KBM-7 (cell line): ENCODE data around the gene RAPGEF3.

Source experiments
- DNase-seq: peaks from one replicate; pipeline ENCODE4 v3.0.0-alpha.2; 2015
- in situ Hi-C: fragments of 300-500 bp; cut with MboI; formaldehyde crosslinking; loops from 2 replicates; pipeline ENCODE4 v1.14.3; 2020; ENCODE audit warnings: low sequenced_read_pairs, low pct_unique_long_range_greater_than_20kb, mixed read lengths

The RAPGEF3 gene

DNA sequence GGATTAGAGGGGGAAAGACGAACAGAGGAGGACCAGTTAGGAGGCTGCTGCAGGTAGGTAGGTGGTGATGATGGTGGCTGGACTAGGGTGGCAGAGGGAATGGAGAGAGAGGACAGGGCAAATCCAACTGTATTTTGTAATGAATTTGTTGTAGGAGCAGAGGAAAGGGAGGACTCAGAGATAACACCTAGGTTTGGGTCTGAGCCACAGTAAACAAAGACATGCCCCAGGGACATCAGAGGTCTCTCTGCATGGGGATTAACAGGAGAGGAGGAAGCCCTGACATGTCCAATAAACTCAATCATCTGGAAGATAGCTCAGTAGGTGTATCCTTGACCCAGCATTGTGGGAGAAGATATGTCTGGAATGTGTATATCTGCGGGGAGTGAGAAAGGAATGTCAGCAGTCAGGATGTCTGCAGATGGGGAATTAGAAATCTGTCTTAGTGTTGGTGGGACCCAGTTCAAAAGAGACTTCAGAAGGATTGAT is 9.7 kb upstream of the RAPGEF3 start:
- DNase-seq, result no peak
- in situ Hi-C loops, result no loop called here

DNA sequence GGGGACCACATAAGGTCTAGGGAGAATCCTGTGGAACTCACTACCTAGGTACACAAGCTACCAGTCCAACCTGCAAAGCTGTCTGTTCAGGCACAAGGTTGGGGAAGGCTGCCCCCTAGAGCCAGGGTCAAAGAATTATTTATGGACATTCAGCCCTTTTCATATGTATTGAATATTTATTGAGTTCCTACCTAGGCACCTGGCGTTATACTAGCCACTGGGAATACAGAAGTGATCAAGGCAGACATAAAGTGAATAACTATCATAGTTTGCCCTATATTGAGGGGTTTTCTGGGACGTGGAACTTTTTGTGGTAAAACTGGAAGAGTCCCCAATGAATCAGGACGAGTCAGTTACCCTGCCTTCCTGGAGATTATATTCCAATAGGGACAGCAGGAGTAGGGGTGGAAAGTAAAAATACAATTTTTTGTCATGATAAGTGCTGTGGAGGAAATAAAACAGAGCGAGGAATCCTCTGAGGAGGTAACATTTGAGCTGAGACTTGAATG is 8.6 kb upstream of the RAPGEF3 start:
- in situ Hi-C loops, result no loop called here
- no peak for DNase-seq

DNA sequence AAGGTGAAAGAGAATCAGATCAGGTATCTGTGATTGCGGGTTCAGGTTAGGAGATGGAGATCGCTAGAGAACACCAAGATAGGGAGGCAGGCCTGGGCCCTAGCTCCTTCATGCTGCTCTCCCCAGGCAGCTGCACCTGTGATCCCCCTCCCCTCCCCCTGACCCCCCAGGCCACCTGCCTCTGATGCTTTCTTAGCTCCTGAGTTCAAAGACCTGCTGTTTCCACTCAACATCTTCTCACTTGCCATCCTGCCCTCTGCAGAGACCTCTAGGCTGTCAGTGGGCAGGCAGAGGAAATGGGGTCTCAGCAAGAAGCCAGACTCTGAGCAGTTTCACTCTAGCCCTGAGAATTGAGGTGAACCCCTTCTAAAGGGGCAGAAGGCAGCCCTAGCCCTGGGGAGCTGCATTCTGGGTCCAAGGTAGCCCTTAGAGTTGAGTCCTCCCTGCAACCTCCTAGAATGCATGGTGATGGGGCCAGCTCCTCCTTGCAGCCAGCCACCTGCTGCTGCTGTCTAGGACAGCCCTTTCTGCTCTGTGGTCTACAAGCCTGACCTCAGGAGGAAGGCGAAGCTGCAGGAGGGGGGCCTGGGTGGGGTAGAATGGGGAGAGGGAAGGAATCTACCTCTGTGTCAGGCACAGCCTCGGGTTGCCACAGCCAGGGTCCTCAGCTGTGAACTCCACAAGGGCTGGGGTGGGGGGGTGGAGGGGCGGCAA is 8.0 kb upstream of the RAPGEF3 start:
- in situ Hi-C loops, result no loop called here
- DNase-seq, result no peak

DNA sequence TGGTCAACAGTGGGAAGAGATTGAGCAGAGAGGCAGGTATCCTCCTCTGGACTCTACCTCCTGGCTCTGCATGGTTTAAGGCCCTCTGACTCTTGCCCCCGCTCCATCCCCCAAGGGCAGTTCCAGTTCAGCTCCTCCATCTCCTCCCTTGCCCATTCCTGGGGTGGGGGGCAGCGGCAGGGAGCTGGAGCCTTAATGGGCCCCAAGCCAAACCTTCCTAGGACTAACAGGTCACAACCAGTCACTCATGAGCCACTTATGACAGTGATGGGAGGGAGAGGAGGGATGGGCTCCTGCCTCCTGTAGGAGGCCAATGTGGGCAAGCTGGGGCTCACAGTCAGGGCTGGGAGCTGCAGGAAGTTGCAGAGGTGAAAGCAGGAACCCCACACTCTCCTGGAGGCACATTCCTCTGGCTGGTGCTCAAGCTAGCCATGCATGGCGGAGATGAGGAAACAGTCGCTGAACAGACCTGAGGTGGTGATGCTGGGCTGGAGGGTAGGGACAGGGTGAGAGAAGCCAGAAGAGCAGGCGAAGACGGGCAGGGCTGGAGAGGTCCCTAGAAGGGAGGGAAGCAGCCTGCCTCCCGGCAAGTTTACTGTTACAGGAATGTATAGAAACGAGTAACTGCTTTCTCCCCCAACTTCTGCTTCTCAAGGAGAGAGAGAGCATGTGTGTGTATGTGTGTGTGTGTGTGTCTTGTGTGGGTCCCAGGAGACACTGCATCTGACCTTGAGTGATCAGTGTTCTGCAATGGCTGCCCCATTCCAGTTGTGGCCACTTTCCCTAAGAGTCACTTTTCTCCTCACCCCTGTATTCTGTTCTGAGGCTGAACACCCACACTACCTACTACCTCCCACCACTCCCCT is 5.0 kb upstream of the RAPGEF3 start:
- in situ Hi-C loops, result no loop called here
- DNase-seq, result peak; percentile 61

DNA sequence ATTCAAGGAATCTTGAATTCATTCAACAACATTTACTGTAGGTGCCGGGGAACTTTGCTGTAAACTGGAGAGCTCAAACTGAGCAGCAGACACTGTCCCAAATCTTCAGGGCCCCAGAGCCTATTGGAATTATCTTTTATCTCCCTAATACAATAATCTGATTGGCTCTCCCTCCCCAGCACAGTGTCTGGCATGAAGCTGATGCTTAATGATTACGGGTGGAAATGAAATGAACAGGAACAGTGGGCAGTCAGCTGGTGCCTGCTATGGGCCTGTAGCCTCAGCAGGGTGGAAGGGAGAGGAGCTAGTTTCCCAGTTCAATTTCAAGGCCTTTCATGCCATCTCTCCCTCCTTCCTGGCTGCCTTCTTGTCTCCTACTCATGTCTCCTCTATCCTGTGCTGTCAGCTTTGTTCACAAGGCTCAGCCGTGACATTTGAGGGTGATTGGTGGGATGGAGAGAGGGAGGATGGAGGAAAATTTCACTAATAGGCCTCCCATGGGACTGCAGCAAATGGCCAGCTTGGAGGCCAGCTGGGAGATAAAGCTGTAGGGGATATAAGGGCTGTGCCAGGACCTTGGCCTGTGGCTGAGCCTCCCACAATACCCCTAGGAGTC is 4.3 kb upstream of the RAPGEF3 start:
- in situ Hi-C loops, result no loop called here
- DNase-seq, result no peak

DNA sequence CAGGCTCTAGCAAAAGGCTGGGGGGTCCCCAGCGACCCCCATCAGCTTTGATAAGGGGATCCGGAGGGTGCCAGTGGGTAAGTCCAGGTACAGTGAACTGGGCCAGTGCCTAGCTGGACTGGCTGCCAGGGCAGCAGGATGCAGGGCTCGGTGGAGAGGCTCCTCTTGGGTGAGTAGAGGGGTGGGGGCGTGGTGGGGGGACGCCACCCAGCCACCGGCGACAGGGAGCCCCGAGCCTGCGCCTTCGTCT is 171 bp downstream of the RAPGEF3 start:
- DNase-seq, result no peak
- in situ Hi-C loops, result no loop called here

DNA sequence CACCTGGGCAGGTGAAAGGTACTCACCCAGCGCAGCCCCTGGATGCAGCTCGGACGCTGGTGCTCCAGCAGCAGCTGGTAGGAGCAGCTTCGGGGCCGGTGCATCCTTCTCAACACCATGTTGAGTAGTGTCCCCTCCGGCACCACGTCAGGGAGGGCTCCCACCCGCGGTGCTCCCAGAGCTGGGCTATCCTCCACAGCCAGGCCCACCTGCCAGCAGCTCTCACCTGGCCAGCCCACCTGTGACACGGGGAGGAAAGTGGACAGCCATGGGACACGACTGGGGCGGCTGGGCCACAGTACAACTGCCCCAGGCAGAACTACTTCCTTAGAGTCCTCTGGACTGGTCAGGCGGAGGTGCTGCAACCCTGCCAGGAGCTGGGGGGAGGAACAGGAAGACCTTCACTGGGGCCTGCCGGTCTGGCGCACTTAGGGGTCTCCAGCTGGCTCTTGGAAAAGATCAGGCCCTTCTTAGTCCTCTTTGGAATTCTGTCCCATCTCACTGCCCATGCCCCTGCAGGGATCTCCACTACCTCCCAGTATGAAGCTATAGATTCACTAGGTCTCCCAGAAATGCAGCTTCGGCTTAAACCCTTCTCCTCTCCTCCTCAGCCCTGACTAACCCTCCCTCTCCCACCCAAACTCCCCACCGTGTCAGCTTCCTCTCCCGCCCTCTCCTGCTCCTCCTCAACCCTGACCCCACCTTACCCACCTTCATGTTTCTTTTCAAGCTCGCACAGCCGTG is 668 bp downstream of the RAPGEF3 start:
- in situ Hi-C loops, result no loop called here
- DNase-seq, result no peak

DNA sequence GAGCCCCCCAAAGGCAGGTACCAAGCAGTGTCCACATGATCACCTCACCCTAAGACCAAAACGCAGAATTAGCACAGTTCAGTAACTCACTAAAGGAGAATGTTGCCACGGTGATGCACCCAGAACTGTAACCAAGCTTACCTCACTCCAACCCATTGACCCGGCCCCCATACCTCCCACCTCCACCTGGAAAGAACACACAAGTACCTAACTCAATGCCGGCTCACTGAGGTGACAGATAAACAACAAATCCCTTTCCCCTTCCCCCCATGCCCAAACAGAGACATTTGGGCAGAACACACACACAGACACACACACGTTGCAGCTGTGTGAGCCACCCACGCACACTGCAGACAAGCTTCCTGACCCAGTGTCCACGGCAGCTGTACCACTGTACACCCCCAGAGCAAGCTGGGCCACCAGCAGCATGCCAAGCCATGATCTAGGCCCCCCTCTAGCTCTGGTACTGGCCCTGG is 1.3 kb downstream of the RAPGEF3 start:
- in situ Hi-C loops, result no loop called here
- DNase-seq, result no peak

DNA sequence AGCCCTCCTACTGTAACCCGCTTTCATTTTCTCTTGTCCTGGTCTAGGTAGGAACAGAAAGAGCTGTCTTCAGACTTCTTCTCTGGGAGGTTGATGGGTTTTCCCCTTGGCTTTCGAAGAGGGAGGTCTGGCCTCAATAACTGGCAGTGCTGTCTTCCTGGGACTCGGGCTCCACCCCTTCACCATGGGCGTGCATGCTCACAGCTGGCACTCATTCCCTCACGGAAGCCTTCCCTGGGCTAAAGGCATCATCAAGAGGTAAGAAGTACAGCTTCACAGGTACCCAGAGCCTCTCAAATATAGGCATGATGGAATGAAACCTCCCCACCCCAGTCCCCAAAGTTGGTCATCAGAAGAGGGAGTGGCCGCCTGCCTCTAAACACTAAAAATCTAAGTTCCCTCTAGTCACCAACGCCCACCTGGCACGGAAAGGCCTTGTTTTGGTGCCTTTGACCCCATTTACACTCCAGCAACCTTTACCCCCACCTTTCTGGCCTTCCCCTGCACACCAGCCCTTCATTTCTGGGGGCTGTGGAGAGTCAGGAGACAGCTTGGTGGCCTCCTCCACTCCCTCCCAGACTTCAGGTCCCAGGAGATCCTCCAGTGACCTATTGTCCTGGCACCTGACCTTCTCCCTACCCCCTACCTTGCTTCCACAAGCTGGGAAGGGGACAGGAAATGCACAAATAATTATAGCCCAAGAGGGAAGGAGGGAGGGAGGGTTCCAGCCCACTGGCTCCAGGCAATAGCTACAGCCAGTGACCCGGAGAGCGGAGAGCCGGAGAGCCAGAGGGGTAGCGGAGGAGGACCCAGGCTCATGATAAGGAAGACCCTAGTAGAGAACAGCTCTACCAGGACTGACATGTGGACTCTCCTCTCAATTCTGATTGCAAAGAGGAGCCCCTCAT is 2.8 kb downstream of the RAPGEF3 start:
- in situ Hi-C loops, result no loop called here
- no peak for DNase-seq

DNA sequence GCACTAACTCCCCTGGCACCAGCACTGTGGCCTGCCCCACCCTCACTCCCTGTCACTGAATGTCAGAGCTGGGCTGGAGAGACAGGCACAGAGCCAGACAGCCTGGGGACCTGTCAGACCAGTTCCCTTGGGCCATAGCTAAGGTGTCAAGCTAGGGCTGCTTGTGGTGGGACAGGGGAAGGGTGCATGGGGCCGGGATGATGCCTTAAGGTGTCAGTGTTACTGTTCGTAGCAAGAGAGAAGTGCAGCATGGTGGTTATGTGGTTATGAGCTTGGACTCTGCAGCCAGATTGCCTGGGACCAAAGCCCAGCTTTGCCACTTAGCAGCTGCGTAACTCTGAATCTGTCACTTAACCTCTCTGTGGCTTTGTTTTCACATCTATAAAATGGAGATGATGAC is 3.8 kb downstream of the RAPGEF3 start:
- DNase-seq, result no peak
- in situ Hi-C loops, result no loop called here

DNA sequence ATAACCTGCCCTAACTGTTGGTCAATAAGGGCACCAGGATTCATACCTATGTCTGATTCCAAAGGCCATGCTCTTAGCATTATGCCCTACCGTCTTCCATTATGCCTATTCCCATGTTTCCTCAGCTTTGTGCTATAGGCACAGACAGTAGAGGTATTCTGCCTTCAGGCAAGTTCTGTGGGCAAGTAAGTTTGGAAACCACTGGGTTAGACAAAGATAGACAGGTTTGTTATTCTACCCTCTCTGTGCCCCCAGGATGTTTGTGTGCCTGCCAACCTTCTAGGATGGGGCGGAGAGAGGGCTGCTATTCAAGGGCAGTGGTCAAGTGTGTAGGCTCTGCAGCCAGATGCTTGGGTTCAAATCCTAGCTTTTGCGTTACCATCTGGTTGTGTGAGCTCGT is 4.6 kb downstream of the RAPGEF3 start:
- DNase-seq, result no peak
- in situ Hi-C loops, result no loop called here

DNA sequence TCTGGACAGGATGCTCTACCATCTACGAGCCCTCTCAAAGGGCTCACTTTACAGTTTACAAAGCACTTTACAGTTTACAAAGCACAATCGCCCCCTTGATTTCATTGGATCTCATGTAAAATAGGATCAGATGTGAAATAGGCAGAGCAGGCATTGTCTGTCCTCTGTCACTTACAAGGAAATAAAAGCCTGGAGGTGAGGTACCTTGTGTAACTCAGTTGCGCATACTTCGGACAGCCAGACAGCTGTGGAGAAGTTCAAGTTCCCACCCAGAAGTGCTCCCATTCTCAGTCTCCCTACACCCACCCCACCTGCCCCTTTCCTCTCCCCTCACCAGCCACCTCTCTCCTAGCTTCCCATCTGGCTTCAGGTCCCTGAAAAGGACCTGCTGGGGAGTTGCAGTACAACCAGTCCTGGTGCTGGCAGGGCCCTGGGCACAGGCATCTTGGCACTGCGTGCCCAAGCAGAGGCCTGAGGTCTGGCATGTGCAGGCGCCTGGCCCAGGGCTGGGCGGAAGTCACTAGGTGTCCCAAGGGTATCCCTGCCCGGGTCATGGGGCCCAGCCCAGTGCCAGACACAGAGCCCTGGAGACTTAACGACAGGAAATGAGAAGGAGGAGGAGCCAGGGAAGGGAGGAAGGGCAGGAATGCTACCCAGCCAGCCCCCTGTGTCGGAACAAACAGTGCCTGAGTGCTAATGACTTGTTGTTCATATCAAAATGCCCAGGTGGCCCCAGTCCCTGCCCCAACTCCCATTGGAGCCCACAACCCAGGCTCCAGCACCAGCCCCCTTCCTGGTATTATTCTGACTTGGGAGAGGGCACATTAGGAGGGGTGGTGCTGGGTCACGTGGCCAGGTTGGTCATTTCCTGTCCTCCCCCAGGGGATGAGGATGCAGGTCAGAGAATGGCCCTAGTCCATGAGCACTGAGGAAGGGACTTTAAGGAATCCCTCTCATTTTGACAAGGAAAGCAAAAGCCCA is 5.4 kb downstream of the RAPGEF3 start:
- DNase-seq, result no peak
- in situ Hi-C loops, result no loop called here

DNA sequence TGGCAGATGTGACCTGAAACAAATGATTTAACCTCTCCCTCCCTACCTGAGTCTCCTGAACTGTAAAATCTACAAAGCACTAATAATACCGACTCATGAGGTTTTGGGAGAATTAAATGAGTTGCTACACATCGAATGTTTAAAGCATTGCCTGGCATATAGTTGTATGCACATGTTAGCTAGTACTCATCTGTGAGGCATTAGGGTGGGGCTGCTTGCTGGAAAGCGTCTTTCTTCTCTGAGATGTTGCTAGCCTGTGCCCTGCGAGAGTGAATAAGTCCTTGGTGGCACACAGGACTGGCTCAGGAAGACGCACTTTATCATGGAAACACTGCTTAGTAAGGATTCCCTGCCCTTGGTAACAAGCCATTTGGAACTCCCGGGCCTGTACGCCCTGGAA is 6.1 kb downstream of the RAPGEF3 start:
- no peak for DNase-seq
- in situ Hi-C loops, result no loop called here

DNA sequence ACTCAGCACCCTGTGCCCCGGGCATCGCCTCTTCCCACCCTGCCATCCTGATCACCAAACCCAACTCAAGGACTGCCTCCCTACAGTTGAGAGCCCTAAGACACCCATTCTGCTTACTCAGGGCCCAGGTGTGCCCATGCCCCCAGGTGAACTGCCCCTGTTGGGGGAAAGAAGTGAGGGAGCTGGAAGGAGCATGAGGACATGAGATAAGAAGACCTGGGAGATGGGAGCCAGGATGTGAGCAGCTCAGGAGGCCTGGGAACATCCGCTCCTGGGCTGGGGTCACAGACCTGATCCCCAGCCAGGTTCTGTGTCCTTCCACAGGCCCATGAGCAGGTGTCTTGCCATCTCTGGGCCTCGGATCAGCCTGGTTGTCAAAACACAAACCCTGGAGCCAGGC is 6.6 kb downstream of the RAPGEF3 start:
- DNase-seq, result no peak
- in situ Hi-C loops, result no loop called here

DNA sequence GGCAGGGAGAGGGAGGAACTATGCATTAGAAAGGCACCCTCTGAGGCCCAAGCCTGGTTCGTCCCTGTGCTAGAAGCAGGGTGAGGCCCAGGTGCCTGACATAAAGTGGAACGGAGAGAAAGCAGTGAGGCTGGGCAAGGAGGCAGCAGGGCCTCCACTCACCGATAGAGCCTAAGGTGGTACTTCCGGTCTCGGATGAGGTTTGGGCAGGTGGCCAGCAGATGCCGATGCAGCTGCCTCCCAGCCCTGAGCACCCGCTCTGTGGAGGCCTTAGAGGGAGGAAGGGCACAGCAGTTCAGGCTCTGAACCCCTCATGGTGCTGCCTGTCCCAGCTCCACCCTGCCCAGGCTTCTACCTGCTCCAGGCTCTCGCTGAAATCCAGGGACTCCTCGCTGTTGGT is 7.1 kb downstream of the RAPGEF3 start:
- no peak for DNase-seq
- in situ Hi-C loops, result no loop called here

DNA sequence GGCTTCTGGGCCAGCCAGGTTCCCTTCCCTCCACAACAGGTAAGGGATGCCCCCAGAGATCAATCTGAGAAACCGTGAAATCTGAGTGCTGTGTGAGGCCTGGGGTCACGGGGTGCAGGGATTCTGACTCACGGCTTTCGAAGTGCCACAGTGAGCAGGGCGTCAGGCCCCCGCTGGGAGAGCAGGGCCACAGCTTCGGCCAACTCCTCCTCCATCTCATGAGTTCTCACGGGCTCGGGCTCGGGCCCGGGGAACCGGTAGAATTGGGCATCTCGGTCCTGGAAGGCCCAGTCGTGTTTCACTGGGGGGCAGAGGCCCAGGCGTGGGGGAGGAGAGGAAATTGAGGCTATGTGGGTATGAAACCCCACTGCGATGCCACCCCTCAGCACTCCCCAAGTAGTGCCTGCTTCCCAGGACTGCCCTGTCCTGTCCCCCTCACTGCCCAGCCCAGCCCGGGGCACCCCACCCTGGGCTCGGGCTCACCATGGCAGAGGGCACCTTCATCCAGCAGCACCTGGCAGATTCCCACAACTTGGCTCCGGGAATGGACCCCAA is 7.7 kb downstream of the RAPGEF3 start:
- in situ Hi-C loops, result no loop called here
- no peak for DNase-seq

DNA sequence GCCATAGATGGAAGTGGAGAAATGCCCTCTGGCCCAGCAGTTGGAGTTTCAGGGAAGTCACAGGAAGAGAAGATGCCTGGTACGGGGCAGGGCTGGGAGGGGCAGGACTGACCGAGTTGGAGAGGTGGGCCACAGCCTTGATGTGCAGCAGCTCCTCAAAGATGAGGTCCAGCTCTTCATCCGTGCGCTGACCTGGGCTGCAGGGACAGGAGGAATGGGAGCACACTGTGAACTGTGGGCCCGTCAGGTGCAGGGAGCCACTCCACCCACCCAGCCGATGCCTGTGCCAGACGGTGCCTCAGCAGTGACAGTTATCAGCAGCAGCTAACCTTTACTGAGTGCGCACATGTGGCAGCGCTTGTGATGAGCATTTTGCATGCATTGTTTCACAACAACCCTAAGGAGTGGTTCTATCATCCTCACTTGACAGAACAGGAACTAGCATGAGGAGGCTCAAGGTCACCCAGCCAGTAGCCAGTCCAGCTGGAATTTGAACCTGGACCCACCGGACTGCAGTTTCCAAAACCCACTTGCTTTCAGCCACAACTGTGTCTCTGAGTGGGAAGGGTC is 8.4 kb downstream of the RAPGEF3 start:
- no peak for DNase-seq
- in situ Hi-C loops, result no loop called here
